ENCODE results near the gene SDK2.

The SDK2 gene

GRCh38 chr17:73613271-73614233 is 30.7 kb downstream of the SDK2 start:
- H3K27me3 ChIP-seq, result no peaks in the 10 kb centered on the region
- no peaks in the 10 kb centered on the region for H3K36me3 ChIP-seq
- no peak for TF ChIP-seq CTCF (IDR thresholded peaks at IDR 0.05; ENCODE audit: low read depth, low read length)
- DNase-seq, result peak; percentile 34
- peaks cover 5% of the 10 kb centered on the region for H3K4me1 ChIP-seq
- no peaks in the 10 kb centered on the region for H3K9me3 ChIP-seq
- no peak overlapping the region for H3K4me3 ChIP-seq (ENCODE audit: low read depth, low read length)

DNA sequence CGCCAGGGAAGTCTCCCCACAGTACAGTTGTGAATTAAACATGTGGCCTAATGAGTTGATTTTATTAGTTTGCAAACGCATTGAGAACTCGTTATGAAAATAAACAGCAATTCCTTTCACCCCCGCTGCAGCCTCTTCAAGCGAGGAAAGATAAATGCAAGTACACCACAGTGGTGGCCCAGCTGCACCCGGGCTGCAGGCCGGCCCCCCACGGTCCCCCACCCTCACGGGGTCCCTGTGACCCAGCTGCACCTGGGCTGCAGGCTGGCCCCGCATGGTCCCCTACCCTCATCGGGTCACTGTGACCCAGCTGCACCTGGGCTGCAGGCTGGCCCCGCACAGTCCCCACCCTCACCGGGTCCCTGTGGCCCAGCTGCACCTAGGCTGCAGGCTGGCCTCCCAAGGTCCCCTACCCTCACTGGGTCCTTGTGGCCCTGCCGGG is 32.2 kb downstream of the SDK2 start:
- H3K9me3 ChIP-seq, result no peaks in the 10 kb centered on the region
- no peaks in the 10 kb centered on the region for H3K36me3 ChIP-seq
- peaks cover 5% of the 10 kb centered on the region for H3K4me1 ChIP-seq
- H3K4me3 ChIP-seq (ENCODE audit: low read depth, low read length), result no peak overlapping the region
- H3K27me3 ChIP-seq, result no peaks in the 10 kb centered on the region
- TF ChIP-seq CTCF (IDR thresholded peaks at IDR 0.05; ENCODE audit: low read depth, low read length), result no peak
- DNase-seq, result no peak

DNA sequence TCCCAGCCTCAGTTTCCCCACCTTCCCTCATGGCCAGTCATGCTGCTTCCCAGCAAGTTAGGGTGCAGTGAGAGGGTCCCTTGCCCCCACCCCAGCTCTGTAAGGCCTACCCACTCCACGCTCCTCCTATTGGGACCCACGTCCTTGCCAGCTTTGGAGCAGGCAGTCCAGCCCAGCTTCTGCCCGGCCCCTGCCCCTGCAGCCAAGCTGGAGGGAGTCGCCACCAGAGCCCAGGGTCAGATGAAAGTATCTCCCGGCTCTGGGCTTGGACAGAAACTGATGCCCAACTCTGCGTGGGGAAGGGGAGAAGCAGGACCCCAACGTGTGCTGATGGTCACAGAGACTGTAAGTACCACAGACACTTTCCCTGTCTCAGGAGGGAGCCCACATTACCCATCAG is 32.6 kb downstream of the SDK2 start:
- no peaks in the 10 kb centered on the region for H3K27me3 ChIP-seq
- no peaks in the 10 kb centered on the region for H3K9me3 ChIP-seq
- no peak overlapping the region for H3K4me3 ChIP-seq (ENCODE audit: low read depth, low read length)
- no peak for DNase-seq
- H3K4me1 ChIP-seq, result peaks cover 5% of the 10 kb centered on the region
- TF ChIP-seq CTCF (IDR thresholded peaks at IDR 0.05; ENCODE audit: low read depth, low read length), result no peak
- no peaks in the 10 kb centered on the region for H3K36me3 ChIP-seq

DNA sequence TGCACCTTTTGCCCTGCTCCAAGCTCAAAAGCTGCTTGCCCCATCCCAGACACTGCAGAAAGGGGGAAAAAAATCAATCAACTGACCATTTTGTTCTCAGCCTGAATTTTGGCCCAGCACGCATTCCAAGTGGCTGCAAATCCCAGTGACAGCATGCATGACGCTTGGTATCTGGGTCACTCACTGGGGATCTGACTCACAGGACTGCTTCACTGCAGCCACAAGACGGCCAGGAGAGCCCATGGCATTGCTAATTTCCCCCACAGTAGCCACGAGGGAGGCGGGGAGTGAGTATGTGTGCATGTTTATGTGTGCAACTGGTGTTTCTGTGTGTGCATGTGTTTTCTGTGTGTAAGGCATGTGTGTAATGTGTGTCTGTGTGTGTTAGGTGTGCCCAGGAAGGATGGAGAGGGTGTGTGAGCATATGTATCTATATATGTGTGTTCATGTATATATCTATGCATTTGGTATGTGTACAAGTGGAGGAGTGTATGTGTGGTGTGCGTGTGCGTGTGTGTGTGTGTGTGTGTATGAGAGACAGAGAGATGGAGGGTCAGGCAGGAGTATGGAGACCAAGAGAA is 33.8 kb downstream of the SDK2 start:
- TF ChIP-seq CTCF (IDR thresholded peaks at IDR 0.05; ENCODE audit: low read depth, low read length), result no peak
- no peaks in the 10 kb centered on the region for H3K36me3 ChIP-seq
- DNase-seq, result no peak
- no peaks in the 10 kb centered on the region for H3K9me3 ChIP-seq
- H3K27me3 ChIP-seq, result no peaks in the 10 kb centered on the region
- peaks cover 5% of the 10 kb centered on the region for H3K4me1 ChIP-seq
- H3K4me3 ChIP-seq (ENCODE audit: low read depth, low read length), result no peak overlapping the region

- no peaks in the 10 kb centered on the region for H3K9me3 ChIP-seq
- DNase-seq, result no peak
- H3K4me3 ChIP-seq (ENCODE audit: low read depth, low read length), result no peak overlapping the region
- no peaks in the 10 kb centered on the region for H3K36me3 ChIP-seq
- TF ChIP-seq CTCF (IDR thresholded peaks at IDR 0.05; ENCODE audit: low read depth, low read length), result no peak
- peaks cover 5% of the 10 kb centered on the region for H3K4me1 ChIP-seq
- H3K27me3 ChIP-seq, result no peaks in the 10 kb centered on the region
Measured at GRCh38 chr17:73609758-73610157, 34.5 kb downstream of the SDK2 start.

GRCh38 chr17:73609060-73609459 is 35.2 kb downstream of the SDK2 start:
- Histone ChIP-seq H3K27me3 (no peaks in the 10 kb centered on the region), H3K36me3 (no peaks in the 10 kb centered on the region), H3K4me1 (peaks cover 2% of the 10 kb centered on the region)

More at GRCh38 chr17:73609060-73609459, 35.2 kb downstream of the SDK2 start:
- H3K9me3 ChIP-seq, result no peaks in the 10 kb centered on the region
- H3K4me3 ChIP-seq (ENCODE audit: low read depth, low read length), result no peak overlapping the region
- no peak for TF ChIP-seq CTCF (IDR thresholded peaks at IDR 0.05; ENCODE audit: low read depth, low read length)
- no peak for DNase-seq
